Spleen (tissue), 7 donors: ENCODE results near the gene GRID2IP.

ENCODE experiments used
- POLR2AphosphoS5 ChIP-seq, 3 donors: sonication (generic); formaldehyde crosslinking; IDR thresholded peaks; one replicate each; pipeline ENCODE4 v1.5.1; 2017; ENCODE audit warnings: antibody characterized with exemption in 3 of 3
- TF ChIP-seq, protein P1 (sequence below), 11 experiments: fragments of 200-600 bp in 7 of 11; fragments of 450-650 bp in 4 of 11; sonication (generic) in 4 of 11; IDR thresholded peaks in 8 of 11; conservative IDR thresholded peaks in 3 of 11; 1 replicate in 7 of 11; 2 replicates in 4 of 11; pipeline versions ENCODE4 v1.4.0 to v1.8.0; 2016 to 2021; ENCODE audit warnings: antibody characterized with exemption in 11 of 11, inconsistent platforms in 4 of 11, mild to moderate bottlenecking in 1 of 11
- donor health status: DM: no; HTN: no; CAD: no; lungs with moderate emphysema.
- donor health status: DM: no; HTN: no; CAD: no.
- donor health status: DM: no; HTN: no; CAD: no.

DNA sequence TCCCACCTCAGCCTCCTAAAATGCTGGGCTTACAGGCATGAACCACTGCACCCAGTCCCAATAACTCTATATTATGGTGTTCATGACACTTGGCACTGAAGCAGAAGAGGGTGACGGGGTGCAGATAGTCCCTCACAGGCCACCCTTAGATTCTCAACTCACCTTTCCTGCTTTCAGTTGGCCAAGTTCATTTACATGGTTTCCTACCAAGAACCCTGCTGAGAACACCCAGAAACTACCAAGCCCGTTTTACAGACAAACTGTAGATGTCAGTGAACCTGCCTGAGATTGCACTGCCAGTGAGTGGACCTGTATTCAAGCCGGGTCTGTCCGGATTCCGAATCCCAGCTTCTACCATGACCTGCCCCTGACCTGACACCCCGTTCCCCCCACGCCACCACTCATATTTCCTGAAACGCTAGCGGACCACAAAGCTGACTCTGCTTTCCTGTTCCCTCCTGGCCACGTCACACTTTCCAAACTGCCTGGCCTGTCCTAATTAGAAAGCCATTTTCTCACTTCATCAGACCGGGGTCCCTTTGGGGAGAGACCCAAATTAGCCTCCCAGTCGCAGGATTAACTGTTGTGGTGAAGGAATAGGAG is 17.3 kb downstream of the GRID2IP start:
- TF ChIP-seq, protein P1, sequence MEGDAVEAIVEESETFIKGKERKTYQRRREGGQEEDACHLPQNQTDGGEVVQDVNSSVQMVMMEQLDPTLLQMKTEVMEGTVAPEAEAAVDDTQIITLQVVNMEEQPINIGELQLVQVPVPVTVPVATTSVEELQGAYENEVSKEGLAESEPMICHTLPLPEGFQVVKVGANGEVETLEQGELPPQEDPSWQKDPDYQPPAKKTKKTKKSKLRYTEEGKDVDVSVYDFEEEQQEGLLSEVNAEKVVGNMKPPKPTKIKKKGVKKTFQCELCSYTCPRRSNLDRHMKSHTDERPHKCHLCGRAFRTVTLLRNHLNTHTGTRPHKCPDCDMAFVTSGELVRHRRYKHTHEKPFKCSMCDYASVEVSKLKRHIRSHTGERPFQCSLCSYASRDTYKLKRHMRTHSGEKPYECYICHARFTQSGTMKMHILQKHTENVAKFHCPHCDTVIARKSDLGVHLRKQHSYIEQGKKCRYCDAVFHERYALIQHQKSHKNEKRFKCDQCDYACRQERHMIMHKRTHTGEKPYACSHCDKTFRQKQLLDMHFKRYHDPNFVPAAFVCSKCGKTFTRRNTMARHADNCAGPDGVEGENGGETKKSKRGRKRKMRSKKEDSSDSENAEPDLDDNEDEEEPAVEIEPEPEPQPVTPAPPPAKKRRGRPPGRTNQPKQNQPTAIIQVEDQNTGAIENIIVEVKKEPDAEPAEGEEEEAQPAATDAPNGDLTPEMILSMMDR (IDR thresholded peaks at IDR 0.05 in 8 of 11, conservative IDR thresholded peaks at IDR 0.05 in 3 of 11) = no peak
- TF ChIP-seq POLR2AphosphoS5 (IDR thresholded peaks at IDR 0.05) = no peak
